ENCODE data around the gene GRAMD1B. TPM values are rescaled to one million over a fixed set of nuclear protein-coding genes. Genes with fewer than 3 reads are reported as not detected.

GRAMD1B gene
- total RNA-seq, 6 donors from 2014 or later, result 5.8 to 132 (median 10.1) TPM

GRCh38 chr11:123588864-123589262, 158.8 kb downstream of the GRAMD1B start:
- Histone ChIP-seq H3K4me1 (no peaks in the 10 kb centered on the region), H3K9me3 (no peaks in the 10 kb centered on the region), H3K27me3 (no peaks in the 10 kb centered on the region), H3K36me3 (no peaks in the 10 kb centered on the region), H3K4me3 (no peak overlapping the region), H3K27ac (no peak overlapping the region)
- WGBS, 2 donors, result 94 to 99% methylated on average over 5 of the region's 5 CpGs
- no peak for ATAC-seq (ENCODE audit: low FRiP score in 2 of 2)
- DNase-seq, result no peak
- no peak for TF ChIP-seq EP300 (IDR thresholded peaks at IDR 0.05)
- TF ChIP-seq POLR2A (IDR thresholded peaks at IDR 0.05), result no peak
- TF ChIP-seq CTCF (IDR thresholded peaks at IDR 0.05), result no peak
- TF ChIP-seq POLR2AphosphoS5 (IDR thresholded peaks at IDR 0.05), result no peak

DNA sequence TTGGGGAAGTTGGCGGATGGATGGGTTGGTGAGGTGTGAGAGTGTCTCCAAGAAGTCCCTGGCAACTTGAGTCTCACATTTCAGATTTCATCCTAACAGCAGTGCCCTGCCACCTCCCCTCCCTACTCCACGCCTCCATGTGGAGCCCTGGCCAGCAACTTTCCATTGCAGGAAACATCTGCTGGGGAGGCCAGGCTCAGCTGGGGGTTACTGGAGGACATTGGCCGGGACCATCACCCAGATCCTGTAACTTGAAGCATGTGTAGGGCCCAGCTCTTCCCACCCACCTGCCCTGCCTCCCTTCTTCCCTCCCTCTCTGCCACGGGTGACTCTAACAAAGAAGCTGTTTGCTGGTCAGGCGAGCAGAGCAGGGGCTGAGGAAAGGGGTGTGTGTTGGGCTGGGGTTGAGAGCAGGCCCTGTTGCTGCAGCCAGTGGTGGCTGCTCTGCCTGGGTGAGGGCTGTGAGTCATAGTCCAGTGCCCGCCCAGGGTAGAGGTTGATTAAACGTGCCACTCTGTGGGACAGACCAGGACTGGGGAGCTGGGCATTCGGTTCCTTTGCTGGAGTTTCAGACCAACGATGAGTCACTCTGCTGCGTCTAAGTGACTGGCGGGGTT, 160.3 kb downstream of the GRAMD1B start:
- H3K4me3 ChIP-seq, result no peak overlapping the region
- 68 to 69% methylated on average over 6 to 11 of the region's 11 CpGs for WGBS, 2 donors

DNA sequence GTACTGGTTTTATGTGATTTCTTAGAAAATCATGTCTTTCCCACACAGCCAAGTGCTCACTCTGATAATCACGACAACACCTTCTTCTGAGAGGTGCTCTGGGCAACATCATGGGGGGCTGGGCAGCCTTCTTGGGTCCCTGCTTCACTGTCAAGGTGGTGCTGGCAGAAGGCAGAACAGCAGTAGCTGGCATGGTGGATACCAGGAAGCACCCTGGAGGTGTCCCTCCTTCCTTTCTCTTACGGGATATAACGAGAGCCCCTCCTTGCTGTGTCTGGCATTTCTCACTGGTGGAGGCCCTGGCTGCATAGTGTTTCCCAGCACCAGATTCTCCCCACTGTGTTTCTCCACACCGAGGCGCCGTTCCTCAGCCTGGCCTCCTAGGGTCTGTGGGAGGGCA, 163.5 kb downstream of the GRAMD1B start:
- ATAC-seq (ENCODE audit: low FRiP score in 2 of 2), result no peak

More for the DNA sequence above, 160.3 kb downstream of the GRAMD1B start:
- Histone ChIP-seq H3K27me3 (no peaks in the 10 kb centered on the region), H3K36me3 (no peaks in the 10 kb centered on the region), H3K9me3 (no peaks in the 10 kb centered on the region), H3K4me1 (no peaks in the 10 kb centered on the region), H3K27ac (no peak overlapping the region)
- DNase-seq (no peak), ATAC-seq (ENCODE audit: low FRiP score in 2 of 2) (peak in 1 of 2 donors; percentile 13)
- no peak for TF ChIP-seq POLR2A (IDR thresholded peaks at IDR 0.05)
- no peak for TF ChIP-seq CTCF (IDR thresholded peaks at IDR 0.05)
- no peak for TF ChIP-seq POLR2AphosphoS5 (IDR thresholded peaks at IDR 0.05)
- no peak for TF ChIP-seq EP300 (IDR thresholded peaks at IDR 0.05)

DNA sequence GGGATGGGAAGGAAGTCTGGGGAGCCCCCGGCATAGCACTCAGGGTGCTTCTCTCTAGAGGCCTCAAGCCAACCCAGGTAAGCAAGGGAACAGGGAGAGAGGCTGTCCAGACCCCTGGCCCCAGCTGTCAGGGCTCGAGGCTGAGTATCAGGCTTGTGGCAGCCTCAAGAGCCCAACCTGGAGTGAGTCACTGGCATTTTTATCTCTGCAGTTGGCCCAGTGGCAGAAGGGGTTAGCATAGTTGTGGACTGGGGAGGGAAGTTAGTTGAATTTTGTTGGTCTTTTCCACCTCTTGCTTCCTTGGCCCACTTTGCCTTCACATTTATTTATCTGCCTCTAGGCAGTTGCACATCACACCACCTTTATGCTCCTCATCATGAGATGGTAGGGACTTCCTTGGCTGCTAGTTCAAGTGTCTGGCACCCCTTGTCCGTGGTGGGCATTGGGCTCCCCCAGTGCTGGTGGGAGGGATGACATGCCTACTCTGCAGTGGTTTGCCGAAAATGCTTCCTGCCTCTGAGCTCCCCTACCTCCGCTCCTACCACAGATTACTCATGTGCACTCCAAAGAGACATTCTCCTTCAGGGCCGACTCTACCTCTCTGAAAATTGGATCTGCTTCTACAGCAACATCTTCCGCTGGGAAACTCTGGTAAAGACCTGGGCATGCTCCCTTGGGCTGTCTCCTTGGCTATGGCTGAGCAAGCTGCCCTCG, 164.3 kb downstream of the GRAMD1B start:
- H3K9me3 ChIP-seq, result no peaks in the 10 kb centered on the region
- WGBS, 2 donors, result 88 to 95% methylated on average over 7 to 8 of the region's 8 CpGs
- no peak overlapping the region for H3K4me3 ChIP-seq
- DNase-seq (no peak), ATAC-seq (ENCODE audit: low FRiP score in 2 of 2) (no peak)
- H3K27ac ChIP-seq, result no peak overlapping the region
- TF ChIP-seq POLR2AphosphoS5 (IDR thresholded peaks at IDR 0.05) (no peak), EP300 (IDR thresholded peaks at IDR 0.05) (no peak), POLR2A (IDR thresholded peaks at IDR 0.05) (no peak), CTCF (IDR thresholded peaks at IDR 0.05) (no peak)
- no peaks in the 10 kb centered on the region for H3K4me1 ChIP-seq
- no peaks in the 10 kb centered on the region for H3K36me3 ChIP-seq
- no peaks in the 10 kb centered on the region for H3K27me3 ChIP-seq

More for the DNA sequence above, 163.5 kb downstream of the GRAMD1B start:
- Histone ChIP-seq H3K4me3 (no peak overlapping the region), H3K4me1 (no peaks in the 10 kb centered on the region), H3K36me3 (no peaks in the 10 kb centered on the region), H3K27ac (no peak overlapping the region), H3K9me3 (no peaks in the 10 kb centered on the region), H3K27me3 (no peaks in the 10 kb centered on the region)
- 74 to 94% methylated on average over 5 to 6 of the region's 6 CpGs for WGBS, 2 donors
- no peak for DNase-seq
- TF ChIP-seq EP300 (IDR thresholded peaks at IDR 0.05) (no peak), POLR2AphosphoS5 (IDR thresholded peaks at IDR 0.05) (no peak)

DNA sequence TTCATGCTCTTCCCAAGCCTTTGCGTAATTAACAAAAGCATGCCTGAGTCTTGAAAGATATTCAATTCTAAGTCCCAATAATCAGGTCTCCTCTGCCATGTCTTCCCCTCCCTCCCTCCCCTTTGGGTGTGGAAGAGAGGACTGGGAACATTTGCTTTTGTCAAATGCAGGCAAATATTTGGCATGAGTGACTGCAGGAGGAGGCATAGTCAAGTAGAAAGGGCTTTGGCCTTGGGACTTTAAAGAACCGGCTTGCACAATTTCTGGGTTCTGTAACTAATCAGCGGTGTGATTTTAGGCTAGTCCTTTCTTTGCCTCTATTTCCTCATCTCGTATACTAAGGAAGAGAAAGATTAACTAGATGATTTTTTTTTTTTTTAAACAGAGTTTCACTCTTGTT, 164.9 kb downstream of the GRAMD1B start:
- TF ChIP-seq POLR2AphosphoS5 (IDR thresholded peaks at IDR 0.05), result no peak
- no peak for TF ChIP-seq POLR2A (IDR thresholded peaks at IDR 0.05)
- TF ChIP-seq CTCF (IDR thresholded peaks at IDR 0.05), result no peak
- TF ChIP-seq EP300 (IDR thresholded peaks at IDR 0.05), result no peak
- DNase-seq (no peak), ATAC-seq (ENCODE audit: low FRiP score in 2 of 2) (no peak)
- Histone ChIP-seq H3K4me3 (no peak overlapping the region), H3K36me3 (no peaks in the 10 kb centered on the region), H3K27ac (no peak overlapping the region), H3K27me3 (no peaks in the 10 kb centered on the region), H3K9me3 (no peaks in the 10 kb centered on the region), H3K4me1 (no peaks in the 10 kb centered on the region)
- 87 to 90% methylated on average over 4 of the region's 4 CpGs for WGBS, 2 donors
